Mucosa of descending colon (tissue), 3 donors: ENCODE data around the gene TKTL1. TPM values are rescaled to one million over a fixed set of nuclear protein-coding genes. Genes with fewer than 3 reads are reported as not detected.
A peak's percentile ranks its signal among the peaks of the same experiment; 100 is the strongest.

Experiments used
- ATAC-seq: fragments of 200-7000 bp; cut with Tn5 transposase; one replicate; pipeline ENCODE4 v1.9.1; 2020; ENCODE audit warnings: mild to moderate bottlenecking, moderate library complexity
- DNase-seq, 3 donors: peaks; one replicate each; pipeline ENCODE4 v3.0.0-alpha.2; 2020
- H3K36me3 ChIP-seq: fragments of 200-600 bp; one replicate; pipeline ENCODE4 v1.8.0; 2021; ENCODE audit warnings: low read depth, mild to moderate bottlenecking
- H3K4me1 ChIP-seq: fragments of 200-600 bp; one replicate; pipeline ENCODE4 v1.8.0; 2021; ENCODE audit warnings: low read depth, mild to moderate bottlenecking
- H3K4me3 ChIP-seq: fragments of 200-600 bp; one replicate; pipeline ENCODE4 v1.8.0; 2021; ENCODE audit warnings: mild to moderate bottlenecking
- H3K9me3 ChIP-seq: fragments of 200-600 bp; one replicate; pipeline ENCODE4 v1.8.0; 2021; ENCODE audit warnings: mild to moderate bottlenecking
- CTCF ChIP-seq: fragments of 200-600 bp; IDR thresholded peaks from one replicate; pipeline ENCODE4 v1.8.0; 2022; ENCODE audit warnings: antibody characterized with exemption, mild to moderate bottlenecking
- intact Hi-C, 2 donors: fragments of 100-400 bp; cut with DNase I in 1 of 2; cut with micrococcal nuclease in 1 of 2; formaldehyde crosslinking; loops; one replicate each; pipeline versions ENCODE4 v1.11.0 to v1.11.1; 2022; cut with DNase I, micrococcal nuclease
- total RNA-seq, 3 donors: library from RNA; stranded (reverse); fragmentation: NEBNext Ultra II Directional in 2 of 3; extraction: Animal tissue kit (Norgen Biotek cat#: 25700) in 2 of 3; gene quantifications; one replicate each; pipeline versions ENCODE4 v1.2.1 to v1.2.4, GENCODE V29; 2021 to 2023
- donor health status: DM: no; HTN: no; CAD: no; lungs with moderate emphysema.
- donor health status: DM: no; HTN: no; CAD: no.
- donor health status: DM: no; HTN: yes; CAD: no.

The TKTL1 gene
- total RNA-seq, 3 donors from 2014 or later: not detected

- Histone ChIP-seq H3K4me1 (peaks cover 4% of the 10 kb centered on the region), H3K9me3 (no peaks in the 10 kb centered on the region), H3K36me3 (no peaks in the 10 kb centered on the region), H3K4me3 (no peak overlapping the region)
- DNase-seq (peak in 1 of 3 donors; percentile 43), ATAC-seq (no peak)
- intact Hi-C loops: no loop called here
- no peak for TF ChIP-seq CTCF
Observed at GRCh38 chrX:154355094-154355775, 59.6 kb downstream of the TKTL1 start.

- Histone ChIP-seq H3K4me1 (no peaks in the 10 kb centered on the region), H3K9me3 (no peaks in the 10 kb centered on the region), H3K4me3 (no peak overlapping the region), H3K36me3 (no peaks in the 10 kb centered on the region)
- no peak for DNase-seq
- no peak for TF ChIP-seq CTCF
- intact Hi-C loops: no loop called here
- ATAC-seq: no peak
Observed at GRCh38 chrX:154355776-154356140, 60.2 kb downstream of the TKTL1 start.

- Histone ChIP-seq H3K4me1 (no peaks in the 10 kb centered on the region), H3K36me3 (no peaks in the 10 kb centered on the region), H3K4me3 (no peak overlapping the region), H3K9me3 (no peaks in the 10 kb centered on the region)
- no peak for TF ChIP-seq CTCF
- intact Hi-C loops: no loop called here
- ATAC-seq (no peak), DNase-seq (no peak)
Observed at GRCh38 chrX:154356596-154356995, 61.0 kb downstream of the TKTL1 start.

GRCh38 chrX:154357205-154357604 is 61.6 kb downstream of the TKTL1 start:
- H3K4me3 ChIP-seq: no peak overlapping the region
- DNase-seq (no peak), ATAC-seq (no peak)
- H3K36me3 ChIP-seq: no peaks in the 10 kb centered on the region
- no peaks in the 10 kb centered on the region for H3K4me1 ChIP-seq
- H3K9me3 ChIP-seq: no peaks in the 10 kb centered on the region
- no peak for TF ChIP-seq CTCF
- intact Hi-C loops: no loop called here

GRCh38 chrX:154358011-154358410 is 62.4 kb downstream of the TKTL1 start:
- Histone ChIP-seq H3K36me3 (no peaks in the 10 kb centered on the region), H3K9me3 (no peaks in the 10 kb centered on the region), H3K4me1 (no peaks in the 10 kb centered on the region), H3K4me3 (no peak overlapping the region)
- no peak for ATAC-seq
- no peak for TF ChIP-seq CTCF
- DNase-seq: no peak
- intact Hi-C loops: no loop called here

- no peak for TF ChIP-seq CTCF
- H3K36me3 ChIP-seq: no peaks in the 10 kb centered on the region
- H3K4me3 ChIP-seq: no peak overlapping the region
- H3K9me3 ChIP-seq: no peaks in the 10 kb centered on the region
- intact Hi-C loops: no loop called here
- no peak for ATAC-seq
- H3K4me1 ChIP-seq: no peaks in the 10 kb centered on the region
- no peak for DNase-seq
Observed at GRCh38 chrX:154358829-154359228, 63.2 kb downstream of the TKTL1 start.
